ENCODE data around the gene ASTL.

Gene ASTL

GRCh38 chr2:96103761-96104486 is 34.4 kb downstream of the ASTL start:
- TF ChIP-seq, protein P1, sequence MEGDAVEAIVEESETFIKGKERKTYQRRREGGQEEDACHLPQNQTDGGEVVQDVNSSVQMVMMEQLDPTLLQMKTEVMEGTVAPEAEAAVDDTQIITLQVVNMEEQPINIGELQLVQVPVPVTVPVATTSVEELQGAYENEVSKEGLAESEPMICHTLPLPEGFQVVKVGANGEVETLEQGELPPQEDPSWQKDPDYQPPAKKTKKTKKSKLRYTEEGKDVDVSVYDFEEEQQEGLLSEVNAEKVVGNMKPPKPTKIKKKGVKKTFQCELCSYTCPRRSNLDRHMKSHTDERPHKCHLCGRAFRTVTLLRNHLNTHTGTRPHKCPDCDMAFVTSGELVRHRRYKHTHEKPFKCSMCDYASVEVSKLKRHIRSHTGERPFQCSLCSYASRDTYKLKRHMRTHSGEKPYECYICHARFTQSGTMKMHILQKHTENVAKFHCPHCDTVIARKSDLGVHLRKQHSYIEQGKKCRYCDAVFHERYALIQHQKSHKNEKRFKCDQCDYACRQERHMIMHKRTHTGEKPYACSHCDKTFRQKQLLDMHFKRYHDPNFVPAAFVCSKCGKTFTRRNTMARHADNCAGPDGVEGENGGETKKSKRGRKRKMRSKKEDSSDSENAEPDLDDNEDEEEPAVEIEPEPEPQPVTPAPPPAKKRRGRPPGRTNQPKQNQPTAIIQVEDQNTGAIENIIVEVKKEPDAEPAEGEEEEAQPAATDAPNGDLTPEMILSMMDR (conservative IDR thresholded peaks at IDR 0.05): no peak
- TF ChIP-seq ZFX (IDR thresholded peaks at IDR 0.05): no peak
- H3K27ac ChIP-seq: no peak overlapping the region

- no peak for TF ChIP-seq ZFX (IDR thresholded peaks at IDR 0.05)
- TF ChIP-seq, protein P1 (conservative IDR thresholded peaks at IDR 0.05): no peak
- no peak overlapping the region for H3K27ac ChIP-seq
These were observed 35.1 kb downstream of the ASTL start for GRCh38 chr2:96103187-96103601.

DNA sequence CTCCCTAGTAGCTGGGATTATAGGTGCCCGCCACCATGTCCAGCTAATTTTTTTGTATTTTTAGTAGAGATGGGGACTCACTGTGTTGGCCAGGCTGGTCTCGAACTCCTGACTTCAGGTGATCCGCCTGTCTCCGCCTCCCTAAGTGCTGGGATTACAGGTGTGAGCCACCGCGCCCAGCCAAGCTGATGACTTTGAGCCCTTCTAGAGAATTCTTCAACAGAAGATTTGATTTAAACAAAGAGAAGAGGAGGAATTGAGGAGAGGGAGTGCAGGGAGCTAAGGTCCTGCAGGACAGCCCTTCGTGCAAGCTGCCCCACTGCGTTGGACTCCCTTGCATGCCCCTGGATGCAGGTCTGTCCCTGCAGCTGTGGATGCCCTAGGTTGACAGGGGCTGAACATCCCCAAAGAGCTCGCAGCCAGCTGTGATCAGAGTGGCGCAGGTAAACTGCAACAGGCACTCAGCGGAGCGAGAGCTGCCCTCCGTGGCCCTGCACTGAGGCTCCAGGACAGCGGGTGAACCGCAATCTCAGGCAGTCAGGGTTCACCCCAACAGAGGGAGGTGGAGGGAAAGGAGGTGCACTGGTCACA is 35.6 kb downstream of the ASTL start:
- no peak for TF ChIP-seq ZFX (IDR thresholded peaks at IDR 0.05)
- TF ChIP-seq, protein P1 (conservative IDR thresholded peaks at IDR 0.05): no peak
- no peak overlapping the region for H3K27ac ChIP-seq

DNA sequence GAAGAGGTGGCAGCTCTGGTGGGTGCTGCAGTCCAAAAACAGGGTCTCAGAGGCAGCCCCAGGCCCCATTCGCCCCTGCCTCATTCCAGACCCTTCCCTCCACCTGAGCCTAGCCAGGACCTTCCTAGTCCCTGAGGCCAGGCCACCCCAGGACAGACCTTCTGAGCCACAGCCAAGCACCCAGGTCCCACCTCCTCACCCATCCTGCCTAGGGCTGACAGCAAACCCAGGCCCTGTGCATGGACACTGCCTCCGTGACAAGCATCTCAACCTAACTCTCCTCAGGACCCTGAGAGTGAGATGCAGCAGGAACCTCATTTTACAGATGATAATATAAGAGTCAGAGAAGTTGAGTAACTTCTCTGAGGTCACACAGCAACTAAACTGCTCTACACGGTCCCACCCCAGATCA is 37.4 kb downstream of the ASTL start:
- H3K27ac ChIP-seq: no peak overlapping the region
- TF ChIP-seq, protein P1 (conservative IDR thresholded peaks at IDR 0.05): no peak
- no peak for TF ChIP-seq ZFX (IDR thresholded peaks at IDR 0.05)

- no peak for TF ChIP-seq ZFX (IDR thresholded peaks at IDR 0.05)
- TF ChIP-seq, protein P1 (conservative IDR thresholded peaks at IDR 0.05): no peak
- no peak overlapping the region for H3K27ac ChIP-seq
These were observed 38.2 kb downstream of the ASTL start for GRCh38 chr2:96099861-96100798.

DNA sequence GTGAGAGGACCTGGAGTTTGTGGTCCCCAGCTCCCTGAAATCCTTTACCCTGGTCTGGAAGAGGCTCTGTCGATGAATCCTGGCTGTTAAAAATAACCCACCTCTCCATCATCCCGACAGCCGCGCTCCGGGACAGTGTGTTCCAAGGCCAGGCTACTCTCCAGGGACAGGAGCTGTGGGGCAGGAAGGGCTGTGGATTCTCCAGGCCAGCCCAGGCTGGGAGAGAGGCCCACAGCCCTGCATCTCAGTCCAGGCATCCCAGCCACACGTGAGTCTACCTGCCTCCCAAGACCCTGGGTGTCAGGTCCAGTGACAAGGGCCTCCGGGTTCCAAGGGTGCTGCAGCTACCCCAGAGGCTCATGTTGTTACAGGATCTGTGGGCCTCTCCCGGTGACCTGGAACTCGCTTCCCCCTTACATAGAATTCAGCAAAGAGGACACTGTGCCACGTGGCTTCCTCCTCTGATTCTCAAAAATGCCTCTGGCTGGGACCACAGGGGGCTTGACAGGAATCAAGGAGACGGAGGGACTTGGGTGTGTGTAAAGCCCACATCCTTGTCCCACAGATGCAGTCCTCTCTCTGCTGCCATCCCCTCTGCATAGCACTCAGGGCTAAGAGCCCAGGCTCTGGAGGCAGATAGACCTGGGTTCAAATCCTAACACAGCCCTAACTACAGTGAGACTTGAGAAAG is 39.3 kb downstream of the ASTL start:
- TF ChIP-seq ZFX (IDR thresholded peaks at IDR 0.05): no peak
- TF ChIP-seq, protein P1 (conservative IDR thresholded peaks at IDR 0.05): no peak
- no peak overlapping the region for H3K27ac ChIP-seq
